NCI-H345 (cell line): Measurements from ENCODE around the gene S1PR3.
A peak's percentile ranks its signal among the peaks of the same experiment; 100 is the strongest.
"Not testable (repeated sequence)": the region's sequence is repeated elsewhere in the genome, so short reads cannot be mapped to it uniquely, and the experiment has no call there.

ENCODE experiments used
- DNase-seq: peaks from one replicate; lab custom pipeline; 2025; lab: John Stamatoyannopoulos, UW

The S1PR3 gene

GRCh38 chr9:88991066-88992034 is at the start of gene S1PR3:
S1PR3 (plus strand) TSS chr9:88991468; CDS start chr9:89001201, 9,733 bp downstream.
- DNase-seq, result peak; percentile 12

GRCh38 chr9:88941586-88941985 is 49.7 kb upstream of the S1PR3 start:
- DNase-seq, result not testable (repeated sequence)

- no peak for DNase-seq
These were observed 48.9 kb upstream of the S1PR3 start for GRCh38 chr9:88942411-88942810.

- no peak for DNase-seq
These were observed 45.5 kb upstream of the S1PR3 start for GRCh38 chr9:88945636-88946333.

GRCh38 chr9:88947581-88948573 is 43.4 kb upstream of the S1PR3 start:
- no peak for DNase-seq

GRCh38 chr9:88949425-88949824 is 41.8 kb upstream of the S1PR3 start:
- peak; percentile 19 for DNase-seq

- DNase-seq, result no peak
These were observed 41.3 kb upstream of the S1PR3 start for GRCh38 chr9:88949961-88950340.

GRCh38 chr9:88950341-88951154 is 40.7 kb upstream of the S1PR3 start:
- no peak for DNase-seq

- DNase-seq, result no peak
These were observed 40.1 kb upstream of the S1PR3 start for GRCh38 chr9:88951155-88951542.

- DNase-seq, result no peak
These were observed 39.1 kb upstream of the S1PR3 start for GRCh38 chr9:88952086-88952615.

- no peak for DNase-seq
These were observed 38.3 kb upstream of the S1PR3 start for GRCh38 chr9:88952976-88953375.

GRCh38 chr9:88953381-88954029 is 37.8 kb upstream of the S1PR3 start:
- no peak for DNase-seq

GRCh38 chr9:88954066-88954465 is 37.2 kb upstream of the S1PR3 start:
- DNase-seq, result no peak

- DNase-seq, result peak; percentile 7
These were observed 33.7 kb upstream of the S1PR3 start for GRCh38 chr9:88957526-88957925.

- DNase-seq, result no peak
These were observed 31.4 kb upstream of the S1PR3 start for GRCh38 chr9:88959727-88960469.

- DNase-seq, result no peak
These were observed 30.6 kb upstream of the S1PR3 start for GRCh38 chr9:88960632-88961031.

GRCh38 chr9:88965473-88965872 is 25.8 kb upstream of the S1PR3 start:
- DNase-seq, result no peak

GRCh38 chr9:88966894-88967676 is 24.2 kb upstream of the S1PR3 start:
- no peak for DNase-seq

- DNase-seq, result no peak
These were observed 22.5 kb upstream of the S1PR3 start for GRCh38 chr9:88968799-88969198.
